HG03066 (cell line): ENCODE results near the gene SBDS.

ENCODE experiments used
- ATAC-seq: cut with Tn5 transposase; IDR thresholded peaks from one replicate; pipeline ENCODE4 v1.9.1; 2021; ENCODE audit warnings: low read depth; ENCODE audit not compliant: unreplicated experiment

SBDS gene

GRCh38 chr7:66948480-66949109, 46.8 kb downstream of the SBDS start:
- ATAC-seq, result no peak

GRCh38 chr7:66946545-66946944, 48.8 kb downstream of the SBDS start:
- no peak for ATAC-seq

GRCh38 chr7:66939325-66939724, 56.1 kb downstream of the SBDS start:
- ATAC-seq, result no peak

- ATAC-seq, result no peak
Observed at GRCh38 chr7:66937940-66938339, 57.4 kb downstream of the SBDS start.
